Measurements from ENCODE around the gene C12orf50.

DNA sequence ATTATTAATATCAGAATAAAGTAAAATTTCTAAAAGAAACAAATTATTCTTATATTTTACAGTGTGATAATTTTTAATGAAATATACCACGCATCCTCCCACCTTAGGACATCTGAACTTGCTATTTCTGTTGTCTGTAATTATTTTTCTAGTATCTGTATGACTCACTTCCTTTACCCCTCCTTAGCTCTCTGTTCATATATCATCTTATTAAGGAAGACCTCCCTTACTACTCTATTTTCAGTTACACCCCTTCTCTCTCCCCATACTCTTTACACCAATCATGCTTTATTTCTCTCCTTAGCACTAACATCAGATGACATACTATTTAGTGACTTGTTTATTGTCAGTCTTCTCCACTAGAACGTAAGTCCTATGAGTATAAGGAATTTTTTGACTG, 34.2 kb upstream of the C12orf50 start:
- no peak for TF ChIP-seq CTCF (conservative IDR thresholded peaks at IDR 0.05; ENCODE audit: low read length)
- TF ChIP-seq EZH2phosphoT487 (IDR thresholded peaks at IDR 0.05; ENCODE audit: borderline replicate concordance): no peak

Data from Loucy (cell line).